K562 (cell line): ENCODE results near the gene KRTAP20-1.

Experiments used
- CCAR2 ChIP-seq: fragments of 200-400 bp; formaldehyde crosslinking; IDR thresholded peaks from 2 replicates; pipeline ENCODE4 v1.6.1; 2017; ENCODE audit warnings: mild to moderate bottlenecking, low read depth, low read length
- GABPB1 ChIP-seq: sonication (generic); formaldehyde crosslinking; IDR thresholded peaks from 2 replicates; pipeline ENCODE4 v1.8.0; 2022; ENCODE audit warnings: mild to moderate bottlenecking, missing genetic modification reagents
- HNRNPK ChIP-seq: fragments of 200-400 bp; formaldehyde crosslinking; IDR thresholded peaks from one replicate; pipeline ENCODE4 v1.6.1; 2018; ENCODE audit warnings: mild to moderate bottlenecking, low read depth, low read length; ENCODE audit not compliant: poor library complexity, severe bottlenecking
- JUNB ChIP-seq: fragments of 450-650 bp; formaldehyde crosslinking; conservative IDR thresholded peaks from 2 replicates; pipeline ENCODE4 v1.4.0; 2020; ENCODE audit warnings: mild to moderate bottlenecking
- POLR2A ChIP-seq: fragments of 450-650 bp; conservative IDR thresholded peaks from 2 replicates; pipeline ENCODE4 v1.6.1; 2016
- PRPF4 ChIP-seq: fragments of 200-400 bp; formaldehyde crosslinking; IDR thresholded peaks from one replicate; pipeline ENCODE4 v1.6.1; 2017; ENCODE audit warnings: low read length, low read depth, mild to moderate bottlenecking; ENCODE audit not compliant: insufficient read depth, poor library complexity, severe bottlenecking
- SAFB2 ChIP-seq: fragments of 200-400 bp; formaldehyde crosslinking; IDR thresholded peaks from 2 replicates; pipeline ENCODE4 v1.6.1; 2018; ENCODE audit warnings: borderline replicate concordance, low read length, low read depth, moderate library complexity; ENCODE audit not compliant: severe bottlenecking
- SIN3B ChIP-seq: fragments of 450-650 bp; IDR thresholded peaks from 2 replicates; pipeline ENCODE4 v1.6.1; 2017; ENCODE audit warnings: low read depth, mild to moderate bottlenecking, moderate library complexity
- ZBTB26 ChIP-seq: fragments of 450-650 bp; formaldehyde crosslinking; IDR thresholded peaks from 2 replicates; pipeline ENCODE4 v1.4.0; 2022; ENCODE audit warnings: missing genetic modification characterization
- TF ChIP-seq, protein P1 (sequence below), 3 experiments: IDR thresholded peaks in 2 of 3; conservative IDR thresholded peaks in 1 of 3; 2 replicates each; pipeline ENCODE4 v1.5.1; 2011 to 2012; ENCODE audit warnings: low read length in 3 of 3, mild to moderate bottlenecking in 3 of 3, control low read depth in 2 of 3, improper control_type of control experiment in 1 of 3, inconsistent platforms in 1 of 3, low read depth in 1 of 3, mixed read lengths in 1 of 3, moderate library complexity in 1 of 3; ENCODE audit not compliant: insufficient read depth in 2 of 3
- TF ChIP-seq, protein P2 (sequence below), 2 experiments: fragments of 450-650 bp; IDR thresholded peaks; 2 replicates each; pipeline ENCODE4 v1.6.1; 2018; ENCODE audit warnings: mild to moderate bottlenecking in 2 of 2, low read depth in 1 of 2; ENCODE audit not compliant: partially characterized antibody in 2 of 2
- TF ChIP-seq, protein P3 (sequence below): fragments of 250-450 bp; sonication (Bioruptor Pico); IDR thresholded peaks from 2 replicates; pipeline ENCODE4 v1.5.1; 2021; ENCODE audit warnings: mild to moderate bottlenecking

- TF ChIP-seq SAFB2 (no peak), PRPF4 (no peak), SIN3B (no peak), ZBTB26 (CRISPR knock-in tag) (no peak), POLR2A (no peak), JUNB (CRISPR knock-in tag) (no peak), HNRNPK (no peak), CCAR2 (no peak), GABPB1 (no peak)
- TF ChIP-seq, protein P1, sequence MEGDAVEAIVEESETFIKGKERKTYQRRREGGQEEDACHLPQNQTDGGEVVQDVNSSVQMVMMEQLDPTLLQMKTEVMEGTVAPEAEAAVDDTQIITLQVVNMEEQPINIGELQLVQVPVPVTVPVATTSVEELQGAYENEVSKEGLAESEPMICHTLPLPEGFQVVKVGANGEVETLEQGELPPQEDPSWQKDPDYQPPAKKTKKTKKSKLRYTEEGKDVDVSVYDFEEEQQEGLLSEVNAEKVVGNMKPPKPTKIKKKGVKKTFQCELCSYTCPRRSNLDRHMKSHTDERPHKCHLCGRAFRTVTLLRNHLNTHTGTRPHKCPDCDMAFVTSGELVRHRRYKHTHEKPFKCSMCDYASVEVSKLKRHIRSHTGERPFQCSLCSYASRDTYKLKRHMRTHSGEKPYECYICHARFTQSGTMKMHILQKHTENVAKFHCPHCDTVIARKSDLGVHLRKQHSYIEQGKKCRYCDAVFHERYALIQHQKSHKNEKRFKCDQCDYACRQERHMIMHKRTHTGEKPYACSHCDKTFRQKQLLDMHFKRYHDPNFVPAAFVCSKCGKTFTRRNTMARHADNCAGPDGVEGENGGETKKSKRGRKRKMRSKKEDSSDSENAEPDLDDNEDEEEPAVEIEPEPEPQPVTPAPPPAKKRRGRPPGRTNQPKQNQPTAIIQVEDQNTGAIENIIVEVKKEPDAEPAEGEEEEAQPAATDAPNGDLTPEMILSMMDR (IDR thresholded peaks at IDR 0.05 in 2 of 3, conservative IDR thresholded peaks at IDR 0.05 in 1 of 3; ENCODE audit: insufficient read depth in 2 of 3, low read depth in 1 of 3, low read length in 3 of 3), result no peak
- TF ChIP-seq, protein P2, sequence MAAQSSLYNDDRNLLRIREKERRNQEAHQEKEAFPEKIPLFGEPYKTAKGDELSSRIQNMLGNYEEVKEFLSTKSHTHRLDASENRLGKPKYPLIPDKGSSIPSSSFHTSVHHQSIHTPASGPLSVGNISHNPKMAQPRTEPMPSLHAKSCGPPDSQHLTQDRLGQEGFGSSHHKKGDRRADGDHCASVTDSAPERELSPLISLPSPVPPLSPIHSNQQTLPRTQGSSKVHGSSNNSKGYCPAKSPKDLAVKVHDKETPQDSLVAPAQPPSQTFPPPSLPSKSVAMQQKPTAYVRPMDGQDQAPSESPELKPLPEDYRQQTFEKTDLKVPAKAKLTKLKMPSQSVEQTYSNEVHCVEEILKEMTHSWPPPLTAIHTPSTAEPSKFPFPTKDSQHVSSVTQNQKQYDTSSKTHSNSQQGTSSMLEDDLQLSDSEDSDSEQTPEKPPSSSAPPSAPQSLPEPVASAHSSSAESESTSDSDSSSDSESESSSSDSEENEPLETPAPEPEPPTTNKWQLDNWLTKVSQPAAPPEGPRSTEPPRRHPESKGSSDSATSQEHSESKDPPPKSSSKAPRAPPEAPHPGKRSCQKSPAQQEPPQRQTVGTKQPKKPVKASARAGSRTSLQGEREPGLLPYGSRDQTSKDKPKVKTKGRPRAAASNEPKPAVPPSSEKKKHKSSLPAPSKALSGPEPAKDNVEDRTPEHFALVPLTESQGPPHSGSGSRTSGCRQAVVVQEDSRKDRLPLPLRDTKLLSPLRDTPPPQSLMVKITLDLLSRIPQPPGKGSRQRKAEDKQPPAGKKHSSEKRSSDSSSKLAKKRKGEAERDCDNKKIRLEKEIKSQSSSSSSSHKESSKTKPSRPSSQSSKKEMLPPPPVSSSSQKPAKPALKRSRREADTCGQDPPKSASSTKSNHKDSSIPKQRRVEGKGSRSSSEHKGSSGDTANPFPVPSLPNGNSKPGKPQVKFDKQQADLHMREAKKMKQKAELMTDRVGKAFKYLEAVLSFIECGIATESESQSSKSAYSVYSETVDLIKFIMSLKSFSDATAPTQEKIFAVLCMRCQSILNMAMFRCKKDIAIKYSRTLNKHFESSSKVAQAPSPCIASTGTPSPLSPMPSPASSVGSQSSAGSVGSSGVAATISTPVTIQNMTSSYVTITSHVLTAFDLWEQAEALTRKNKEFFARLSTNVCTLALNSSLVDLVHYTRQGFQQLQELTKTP (IDR thresholded peaks at IDR 0.05; ENCODE audit: low read depth in 1 of 2, partially characterized antibody in 2 of 2), result no peak
- TF ChIP-seq, protein P3, sequence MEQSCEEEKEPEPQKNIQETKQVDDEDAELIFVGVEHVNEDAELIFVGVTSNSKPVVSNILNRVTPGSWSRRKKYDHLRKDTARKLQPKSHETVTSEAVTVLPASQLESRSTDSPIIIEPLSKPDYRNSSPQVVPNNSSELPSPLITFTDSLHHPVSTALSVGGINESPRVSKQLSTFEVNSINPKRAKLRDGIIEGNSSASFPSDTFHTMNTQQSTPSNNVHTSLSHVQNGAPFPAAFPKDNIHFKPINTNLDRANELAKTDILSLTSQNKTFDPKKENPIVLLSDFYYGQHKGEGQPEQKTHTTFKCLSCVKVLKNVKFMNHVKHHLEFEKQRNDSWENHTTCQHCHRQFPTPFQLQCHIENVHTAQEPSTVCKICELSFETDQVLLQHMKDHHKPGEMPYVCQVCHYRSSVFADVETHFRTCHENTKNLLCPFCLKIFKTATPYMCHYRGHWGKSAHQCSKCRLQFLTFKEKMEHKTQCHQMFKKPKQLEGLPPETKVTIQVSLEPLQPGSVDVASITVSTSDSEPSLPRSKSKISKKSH (CRISPR knock-in tag), result no peak
Observed at GRCh38 chr21:30600787-30601186, 15.4 kb upstream of the KRTAP20-1 start, which contains the start of gene KRTAP22-1.
